Epithelial cell of proximal tubule (primary cell): ENCODE data around the gene KCNJ6. TPM values are rescaled to one million over a fixed set of nuclear protein-coding genes. Genes with fewer than 3 reads are reported as not detected.

Experiments
- DNase-seq: peaks from one replicate; pipeline ENCODE4 v3.0.0-alpha.2; 2011; ENCODE audit warnings: low read depth
- H3K4me3 ChIP-seq: 2 replicates; pipeline ENCODE4 v1.5.1; 2011; ENCODE audit warnings: low read depth, mild to moderate bottlenecking, low read length
- CTCF ChIP-seq: conservative IDR thresholded peaks from 2 replicates; pipeline ENCODE4 v1.5.1; 2012; ENCODE audit warnings: low read depth, mild to moderate bottlenecking, low read length
- total RNA-seq: library from RNA; depleted of rRNA; stranded (reverse); fragments of >200 nt; gene quantifications from 2 replicates; pipeline ENCODE4 v1.2.3, GENCODE V29; 2015

The KCNJ6 gene
- total RNA-seq, 1 donor from 2014 or later: under 0.01 TPM

GRCh38 chr21:37630872-37631271 is 285.4 kb downstream of the KCNJ6 start:
- DNase-seq: no peak
- TF ChIP-seq CTCF: no peak
- H3K4me3 ChIP-seq: no peak overlapping the region

- no peak overlapping the region for H3K4me3 ChIP-seq
- TF ChIP-seq CTCF: no peak
- DNase-seq: no peak
Observed at GRCh38 chr21:37628362-37628761, 287.9 kb downstream of the KCNJ6 start.

- no peak overlapping the region for H3K4me3 ChIP-seq
- no peak for DNase-seq
- no peak for TF ChIP-seq CTCF
Observed at GRCh38 chr21:37627561-37627960, 288.7 kb downstream of the KCNJ6 start.

GRCh38 chr21:37627074-37627473 is 289.2 kb downstream of the KCNJ6 start:
- no peak for TF ChIP-seq CTCF
- no peak for DNase-seq
- H3K4me3 ChIP-seq: no peak overlapping the region

GRCh38 chr21:37626320-37626719 is 289.9 kb downstream of the KCNJ6 start:
- no peak overlapping the region for H3K4me3 ChIP-seq
- no peak for TF ChIP-seq CTCF
- no peak for DNase-seq

GRCh38 chr21:37623689-37624088 is 292.6 kb downstream of the KCNJ6 start:
- no peak for TF ChIP-seq CTCF
- H3K4me3 ChIP-seq: no peak overlapping the region
- no peak for DNase-seq

- DNase-seq: no peak
- no peak for TF ChIP-seq CTCF
- H3K4me3 ChIP-seq: no peak overlapping the region
Observed at GRCh38 chr21:37623183-37623582, 293.1 kb downstream of the KCNJ6 start.
